Neural cell (in vitro differentiated cells): Measurements from ENCODE around the gene COMP. TPM values are rescaled to one million over a fixed set of nuclear protein-coding genes. Genes with fewer than 3 reads are reported as not detected.

Source experiments
- H2AFZ ChIP-seq: fragments of 200-600, 300-800 bp; sonication (generic), shearing (Covaris generic); 2 replicates; pipeline ENCODE4 v1.6.0; 2014; ENCODE audit warnings: low read depth, mild to moderate bottlenecking, antibody characterized with exemption, low read length, moderate library complexity
- H3F3A ChIP-seq: fragments of 200-600 bp; shearing (Covaris generic); 2 replicates; pipeline ENCODE4 v1.6.1; 2016; ENCODE audit warnings: mild to moderate bottlenecking, moderate library complexity, mixed read lengths, antibody characterized with exemption, low read length; ENCODE audit not compliant: insufficient read depth, poor library complexity, severe bottlenecking
- H3K27ac ChIP-seq: fragments of 200-600, 300-800 bp; sonication (generic), shearing (Covaris generic); 2 replicates; pipeline ENCODE4 v1.5.1; 2014; ENCODE audit warnings: mild to moderate bottlenecking, low read length, moderate library complexity
- H3K27me3 ChIP-seq: fragments of 300-800, 200-600 bp; sonication (generic), shearing (Covaris generic); 2 replicates; pipeline ENCODE4 v1.6.0; 2014; ENCODE audit warnings: mild to moderate bottlenecking, low read depth, low read length, moderate library complexity; ENCODE audit not compliant: insufficient read depth
- H3K36me3 ChIP-seq: fragments of 300-800, 200-600 bp; sonication (generic), shearing (Covaris generic); 2 replicates; pipeline ENCODE4 v1.5.1; 2014; ENCODE audit warnings: mild to moderate bottlenecking, antibody characterized with exemption, low read length, moderate library complexity; ENCODE audit not compliant: insufficient read depth
- H3K4me2 ChIP-seq: fragments of 300-800, 200-600 bp; sonication (generic), shearing (Covaris generic); 2 replicates; pipeline ENCODE4 v1.6.0; 2014; ENCODE audit warnings: mild to moderate bottlenecking, low read length
- H3K4me3 ChIP-seq: fragments of 300-800, 200-600 bp; sonication (generic), shearing (Covaris generic); 2 replicates; pipeline ENCODE4 v1.5.1; 2014; ENCODE audit warnings: mild to moderate bottlenecking, low read length, moderate library complexity
- H3K79me2 ChIP-seq: fragments of 200-600 bp; shearing (Covaris generic); replicated peaks from 2 replicates; pipeline ENCODE4 v1.6.0; 2014; ENCODE audit warnings: mild to moderate bottlenecking, low read length, moderate library complexity; ENCODE audit not compliant: insufficient read depth
- H3K9ac ChIP-seq: fragments of 300-800, 200-600 bp; sonication (generic), shearing (Covaris generic); 2 replicates; pipeline ENCODE4 v1.6.1; 2016; ENCODE audit warnings: mild to moderate bottlenecking, low read length, mixed read lengths
- H3K9me2 ChIP-seq: fragments of 200-600 bp; shearing (Covaris generic); 2 replicates; pipeline ENCODE4 v1.6.1; 2016; ENCODE audit warnings: mild to moderate bottlenecking, low read length, mixed read lengths; ENCODE audit not compliant: insufficient read depth
- H3K9me3 ChIP-seq: fragments of 200-600, 300-800 bp; sonication (generic), shearing (Covaris generic); 2 replicates; pipeline ENCODE4 v1.6.1; 2016; ENCODE audit warnings: mild to moderate bottlenecking, mixed run types, low read length, moderate library complexity, mixed read lengths
- H4K20me1 ChIP-seq: fragments of 200-600 bp; shearing (Covaris generic); 2 replicates; pipeline ENCODE4 v1.6.1; 2016; ENCODE audit warnings: mild to moderate bottlenecking, mixed run types; ENCODE audit not compliant: insufficient read depth
- EP300 ChIP-seq: fragments of 450-650 bp; conservative IDR thresholded peaks from 2 replicates; pipeline ENCODE4 v1.6.1; 2014; ENCODE audit warnings: antibody characterized with exemption, mild to moderate bottlenecking, moderate library complexity; ENCODE audit not compliant: poor library complexity, severe bottlenecking
- EZH2 ChIP-seq: fragments of 200-600, 300-800 bp; shearing (Covaris generic), sonication (generic); IDR thresholded peaks from 2 replicates; pipeline ENCODE4 v1.6.1; 2014; ENCODE audit warnings: antibody characterized with exemption, low read length, borderline replicate concordance, mild to moderate bottlenecking; ENCODE audit not compliant: insufficient read depth, poor library complexity, severe bottlenecking
- MXI1 ChIP-seq: fragments of 450-650 bp; conservative IDR thresholded peaks from 2 replicates; pipeline ENCODE4 v1.6.1; 2014; ENCODE audit warnings: antibody characterized with exemption, mild to moderate bottlenecking; ENCODE audit not compliant: poor library complexity, severe bottlenecking
- POLR2AphosphoS5 ChIP-seq: IDR thresholded peaks from 2 replicates; pipeline ENCODE4 v1.6.1; 2012
- RAD21 ChIP-seq: fragments of 450-650 bp; conservative IDR thresholded peaks from 2 replicates; pipeline ENCODE4 v1.6.1; 2014; ENCODE audit warnings: antibody characterized with exemption, mild to moderate bottlenecking, moderate library complexity
- SMC3 ChIP-seq: fragments of 450-650 bp; conservative IDR thresholded peaks from 2 replicates; pipeline ENCODE4 v1.6.1; 2014; ENCODE audit warnings: antibody characterized with exemption, mild to moderate bottlenecking, moderate library complexity; ENCODE audit not compliant: poor library complexity
- TAF1 ChIP-seq: IDR thresholded peaks from 2 replicates; pipeline ENCODE4 v1.6.1; 2012; ENCODE audit warnings: low read depth
- polyA minus RNA-seq: library from RNA; depleted of rRNA, polyadenylated mRNA; stranded (reverse); fragments of >200 nt; gene quantifications from 2 replicates; pipeline ENCODE4 v1.2.3, GENCODE V29; 2014
- polyA plus RNA-seq: library from polyadenylated mRNA; depleted of rRNA; stranded (reverse); fragments of >200 nt; gene quantifications from 2 replicates; pipeline ENCODE4 v1.2.3, GENCODE V29; 2014
- TF ChIP-seq, protein P1 (sequence below): fragments of 450-650 bp; IDR thresholded peaks from 2 replicates; pipeline ENCODE4 v1.5.1; 2014; ENCODE audit warnings: antibody characterized with exemption, mild to moderate bottlenecking, moderate library complexity; ENCODE audit not compliant: poor library complexity, severe bottlenecking
- TF ChIP-seq, protein P2 (sequence below): IDR thresholded peaks from 2 replicates; pipeline ENCODE4 v1.6.1; 2012; ENCODE audit warnings: borderline replicate concordance

The COMP gene
- not detected in 2 replicates for polyA plus RNA-seq
- polyA minus RNA-seq: not detected in 2 replicates

DNA sequence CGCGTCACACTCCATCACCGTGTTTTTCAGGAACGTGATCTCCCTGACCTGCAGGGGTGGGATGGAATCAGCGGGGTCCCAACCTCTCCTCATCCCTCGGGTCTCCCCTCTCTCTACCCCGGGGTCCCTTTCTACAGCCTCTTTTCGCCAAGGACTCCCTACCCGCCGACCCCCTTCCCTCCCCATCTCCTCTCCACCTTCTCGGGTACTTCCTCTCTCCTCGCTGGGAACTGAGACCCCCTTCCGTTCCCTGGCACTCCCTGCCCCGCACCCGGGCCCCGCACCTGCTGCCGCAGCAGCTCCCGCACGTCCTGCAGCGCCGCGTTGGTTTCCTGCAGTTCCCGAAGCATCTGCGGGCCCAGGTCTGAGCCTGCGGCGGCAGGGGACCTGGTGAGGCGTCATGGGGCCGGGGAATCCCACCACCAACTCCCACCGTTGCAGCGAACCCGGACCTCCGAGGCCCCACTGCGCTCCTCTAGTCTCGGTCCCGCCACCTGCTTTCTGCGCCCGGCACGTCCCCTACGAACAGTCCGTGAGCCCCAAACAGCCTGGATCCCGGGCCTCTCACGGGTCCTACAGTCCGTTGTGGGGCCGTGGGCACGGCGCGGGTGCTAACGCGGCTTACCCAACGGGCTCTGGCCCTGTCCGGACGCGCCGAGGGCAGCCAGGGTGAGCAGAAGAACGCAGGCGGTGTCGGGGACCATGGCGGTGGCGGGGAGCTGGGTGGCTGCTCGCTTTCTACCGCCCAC lies at the start of gene COMP:
TSS of gene COMP (minus strand) at position 740 of the 749 bp plus-strand sequence. CDS start at position 704, 36 bp downstream.
- no peak for TF ChIP-seq SMC3
- TF ChIP-seq EZH2: peak; percentile 18
- no peaks in the 10 kb centered on the region for H3K36me3 ChIP-seq
- H3K4me3 ChIP-seq: peak within 1 kb of the TSS; percentile 57
- H3K9me3 ChIP-seq: peaks cover 8% of the 10 kb centered on the region
- H3K9me2 ChIP-seq: no peaks in the 10 kb centered on the region
- no peak within 1 kb of the TSS for H3K4me2 ChIP-seq
- no peak within 1 kb of the TSS for H3K27ac ChIP-seq
- peaks cover 82% of the 10 kb centered on the region for H3K27me3 ChIP-seq
- no peak within 1 kb of the TSS for H3K9ac ChIP-seq
- H2AFZ ChIP-seq: no peak within 1 kb of the TSS
- no peaks in the 10 kb centered on the region for H3K79me2 ChIP-seq
- no peaks in the 10 kb centered on the region for H3F3A ChIP-seq
- H4K20me1 ChIP-seq: no peaks in the 10 kb centered on the region

DNA sequence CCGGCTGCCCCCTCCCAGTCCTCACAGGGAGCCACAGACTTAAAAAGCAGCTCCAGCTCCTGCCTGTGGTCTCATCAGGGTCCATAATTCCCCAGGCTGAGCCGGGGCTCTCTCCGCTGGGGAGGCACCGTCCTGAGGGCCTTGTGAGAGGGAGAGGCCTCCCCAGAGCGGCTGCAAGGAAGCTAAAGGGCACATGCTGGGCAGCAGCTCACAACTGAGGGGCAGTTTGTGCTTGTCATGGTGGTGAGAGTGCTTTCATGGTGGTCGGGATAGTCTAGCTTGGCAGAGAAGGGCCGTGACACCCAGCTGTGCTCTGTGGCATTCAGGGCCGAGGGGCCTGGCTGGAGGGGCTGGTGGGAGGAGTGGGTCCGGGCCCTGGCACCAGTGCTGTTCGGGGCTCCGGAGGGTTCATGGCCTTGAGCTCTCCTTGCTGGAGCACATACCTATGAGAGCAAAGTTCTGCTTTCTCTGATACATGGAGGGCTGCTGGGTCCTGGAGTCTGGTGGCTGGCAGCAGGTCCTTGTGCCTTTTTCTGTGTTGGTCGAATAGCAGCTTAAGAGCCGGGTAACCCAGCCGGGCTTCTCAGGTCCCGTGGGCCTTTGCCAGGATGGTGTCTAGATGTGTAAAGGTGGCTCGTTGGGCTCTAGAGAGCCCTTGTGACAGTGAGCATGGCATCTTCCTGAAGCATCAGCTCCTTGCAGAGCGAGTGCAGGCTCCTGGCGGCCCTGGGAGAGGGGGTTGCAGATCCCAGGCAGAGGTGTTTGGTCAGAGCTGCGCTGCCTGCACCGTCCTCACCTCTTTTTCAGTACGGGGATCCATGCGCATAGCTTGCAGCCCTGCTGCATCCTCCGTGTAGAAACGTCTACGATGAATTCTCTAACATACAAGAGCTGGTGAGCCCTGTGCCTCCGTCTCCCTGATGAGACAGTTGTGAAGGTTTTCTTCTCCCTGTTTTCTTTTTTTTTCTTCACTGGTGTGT lies 49.5 kb upstream of the COMP start:
- Histone ChIP-seq H3K9me3 (no peaks in the 10 kb centered on the region), H3K4me3 (no peak overlapping the region), H2AFZ (no peak overlapping the region), H3F3A (no peaks in the 10 kb centered on the region), H3K9me2 (no peaks in the 10 kb centered on the region), H3K79me2 (peaks cover 46% of the 10 kb centered on the region), H3K27ac (no peak overlapping the region), H3K9ac (no peak overlapping the region), H3K27me3 (no peaks in the 10 kb centered on the region), H3K36me3 (no peaks in the 10 kb centered on the region), H4K20me1 (peaks cover under 1% of the 10 kb centered on the region), H3K4me2 (no peak overlapping the region)
- TF ChIP-seq POLR2AphosphoS5: no peak

GRCh38 chr19:18839465-18840287 lies 48.6 kb upstream of the COMP start:
- Histone ChIP-seq H3K9ac (no peak overlapping the region), H3K27ac (no peak overlapping the region), H3K27me3 (no peaks in the 10 kb centered on the region), H3K36me3 (no peaks in the 10 kb centered on the region), H3K4me3 (no peak overlapping the region), H3K79me2 (peaks cover 55% of the 10 kb centered on the region), H3F3A (no peaks in the 10 kb centered on the region), H3K4me2 (no peak overlapping the region), H3K9me2 (no peaks in the 10 kb centered on the region), H4K20me1 (peaks cover 1% of the 10 kb centered on the region), H3K9me3 (no peaks in the 10 kb centered on the region), H2AFZ (no peak overlapping the region)
- TF ChIP-seq, protein P1, sequence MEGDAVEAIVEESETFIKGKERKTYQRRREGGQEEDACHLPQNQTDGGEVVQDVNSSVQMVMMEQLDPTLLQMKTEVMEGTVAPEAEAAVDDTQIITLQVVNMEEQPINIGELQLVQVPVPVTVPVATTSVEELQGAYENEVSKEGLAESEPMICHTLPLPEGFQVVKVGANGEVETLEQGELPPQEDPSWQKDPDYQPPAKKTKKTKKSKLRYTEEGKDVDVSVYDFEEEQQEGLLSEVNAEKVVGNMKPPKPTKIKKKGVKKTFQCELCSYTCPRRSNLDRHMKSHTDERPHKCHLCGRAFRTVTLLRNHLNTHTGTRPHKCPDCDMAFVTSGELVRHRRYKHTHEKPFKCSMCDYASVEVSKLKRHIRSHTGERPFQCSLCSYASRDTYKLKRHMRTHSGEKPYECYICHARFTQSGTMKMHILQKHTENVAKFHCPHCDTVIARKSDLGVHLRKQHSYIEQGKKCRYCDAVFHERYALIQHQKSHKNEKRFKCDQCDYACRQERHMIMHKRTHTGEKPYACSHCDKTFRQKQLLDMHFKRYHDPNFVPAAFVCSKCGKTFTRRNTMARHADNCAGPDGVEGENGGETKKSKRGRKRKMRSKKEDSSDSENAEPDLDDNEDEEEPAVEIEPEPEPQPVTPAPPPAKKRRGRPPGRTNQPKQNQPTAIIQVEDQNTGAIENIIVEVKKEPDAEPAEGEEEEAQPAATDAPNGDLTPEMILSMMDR: no peak
- TF ChIP-seq EZH2 (no peak), EP300 (no peak), TAF1 (no peak), SMC3 (no peak), MXI1 (no peak), POLR2AphosphoS5 (no peak), RAD21 (no peak)
- TF ChIP-seq, protein P2, sequence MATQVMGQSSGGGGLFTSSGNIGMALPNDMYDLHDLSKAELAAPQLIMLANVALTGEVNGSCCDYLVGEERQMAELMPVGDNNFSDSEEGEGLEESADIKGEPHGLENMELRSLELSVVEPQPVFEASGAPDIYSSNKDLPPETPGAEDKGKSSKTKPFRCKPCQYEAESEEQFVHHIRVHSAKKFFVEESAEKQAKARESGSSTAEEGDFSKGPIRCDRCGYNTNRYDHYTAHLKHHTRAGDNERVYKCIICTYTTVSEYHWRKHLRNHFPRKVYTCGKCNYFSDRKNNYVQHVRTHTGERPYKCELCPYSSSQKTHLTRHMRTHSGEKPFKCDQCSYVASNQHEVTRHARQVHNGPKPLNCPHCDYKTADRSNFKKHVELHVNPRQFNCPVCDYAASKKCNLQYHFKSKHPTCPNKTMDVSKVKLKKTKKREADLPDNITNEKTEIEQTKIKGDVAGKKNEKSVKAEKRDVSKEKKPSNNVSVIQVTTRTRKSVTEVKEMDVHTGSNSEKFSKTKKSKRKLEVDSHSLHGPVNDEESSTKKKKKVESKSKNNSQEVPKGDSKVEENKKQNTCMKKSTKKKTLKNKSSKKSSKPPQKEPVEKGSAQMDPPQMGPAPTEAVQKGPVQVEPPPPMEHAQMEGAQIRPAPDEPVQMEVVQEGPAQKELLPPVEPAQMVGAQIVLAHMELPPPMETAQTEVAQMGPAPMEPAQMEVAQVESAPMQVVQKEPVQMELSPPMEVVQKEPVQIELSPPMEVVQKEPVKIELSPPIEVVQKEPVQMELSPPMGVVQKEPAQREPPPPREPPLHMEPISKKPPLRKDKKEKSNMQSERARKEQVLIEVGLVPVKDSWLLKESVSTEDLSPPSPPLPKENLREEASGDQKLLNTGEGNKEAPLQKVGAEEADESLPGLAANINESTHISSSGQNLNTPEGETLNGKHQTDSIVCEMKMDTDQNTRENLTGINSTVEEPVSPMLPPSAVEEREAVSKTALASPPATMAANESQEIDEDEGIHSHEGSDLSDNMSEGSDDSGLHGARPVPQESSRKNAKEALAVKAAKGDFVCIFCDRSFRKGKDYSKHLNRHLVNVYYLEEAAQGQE: no peak
